Measurements from ENCODE around the gene DNAJC5. TPM values are rescaled to one million over a fixed set of nuclear protein-coding genes. Genes with fewer than 3 reads are reported as not detected.
A peak's percentile ranks its signal among the peaks of the same experiment; 100 is the strongest.

DNAJC5 gene
- total RNA-seq, 1 donor from 2014 or later = 44.2 TPM

DNA sequence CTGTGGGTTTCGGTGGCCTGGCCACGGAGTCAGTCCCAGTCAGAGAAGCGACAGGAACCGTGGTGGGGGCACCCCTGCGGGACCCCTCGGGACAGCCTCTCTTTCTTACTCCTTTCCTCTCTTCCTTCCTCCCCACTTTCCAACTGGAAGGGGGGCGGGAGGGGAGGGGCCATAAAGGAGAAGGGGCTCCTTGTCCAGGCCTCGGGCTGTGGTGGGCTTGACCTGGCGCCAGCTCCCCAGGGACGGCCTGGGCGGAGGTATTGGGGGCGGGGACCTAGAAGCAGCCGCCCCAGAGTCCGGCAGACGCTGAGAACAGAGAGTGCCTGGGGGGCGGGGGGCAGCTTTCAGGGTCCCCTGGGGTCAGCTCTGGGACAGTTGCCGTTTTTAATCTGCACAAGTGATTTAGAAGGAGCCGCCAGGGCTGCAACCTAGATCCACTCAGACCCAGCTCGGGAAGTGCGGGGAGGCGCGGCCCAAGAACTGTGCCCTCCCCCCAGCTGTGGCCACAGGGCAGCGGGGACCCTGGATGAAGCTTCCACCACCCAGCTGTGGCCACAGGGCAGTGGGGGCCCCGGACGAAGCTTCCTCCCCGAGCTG, 40.1 kb upstream of the DNAJC5 start:
- no peaks in the 10 kb centered on the region for H3K36me3 Mint-ChIP-seq (ENCODE audit: low read depth)
- H3K4me1 Mint-ChIP-seq (ENCODE audit: low read depth) = peaks cover 24% of the 10 kb centered on the region
- TF ChIP-seq, protein P1, sequence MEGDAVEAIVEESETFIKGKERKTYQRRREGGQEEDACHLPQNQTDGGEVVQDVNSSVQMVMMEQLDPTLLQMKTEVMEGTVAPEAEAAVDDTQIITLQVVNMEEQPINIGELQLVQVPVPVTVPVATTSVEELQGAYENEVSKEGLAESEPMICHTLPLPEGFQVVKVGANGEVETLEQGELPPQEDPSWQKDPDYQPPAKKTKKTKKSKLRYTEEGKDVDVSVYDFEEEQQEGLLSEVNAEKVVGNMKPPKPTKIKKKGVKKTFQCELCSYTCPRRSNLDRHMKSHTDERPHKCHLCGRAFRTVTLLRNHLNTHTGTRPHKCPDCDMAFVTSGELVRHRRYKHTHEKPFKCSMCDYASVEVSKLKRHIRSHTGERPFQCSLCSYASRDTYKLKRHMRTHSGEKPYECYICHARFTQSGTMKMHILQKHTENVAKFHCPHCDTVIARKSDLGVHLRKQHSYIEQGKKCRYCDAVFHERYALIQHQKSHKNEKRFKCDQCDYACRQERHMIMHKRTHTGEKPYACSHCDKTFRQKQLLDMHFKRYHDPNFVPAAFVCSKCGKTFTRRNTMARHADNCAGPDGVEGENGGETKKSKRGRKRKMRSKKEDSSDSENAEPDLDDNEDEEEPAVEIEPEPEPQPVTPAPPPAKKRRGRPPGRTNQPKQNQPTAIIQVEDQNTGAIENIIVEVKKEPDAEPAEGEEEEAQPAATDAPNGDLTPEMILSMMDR (IDR thresholded peaks at IDR 0.05) = no peak
- H3K9me3 Mint-ChIP-seq (ENCODE audit: low read depth) = no peaks in the 10 kb centered on the region
- peak overlapping the region; percentile 6 for H3K4me3 Mint-ChIP-seq (ENCODE audit: unreplicated experiment)
- H3K27me3 Mint-ChIP-seq (ENCODE audit: low read depth) = no peaks in the 10 kb centered on the region
- no peak for DNase-seq (ENCODE audit: low spot score)
- H3K27ac Mint-ChIP-seq (ENCODE audit: unreplicated experiment) = no peak overlapping the region

DNA sequence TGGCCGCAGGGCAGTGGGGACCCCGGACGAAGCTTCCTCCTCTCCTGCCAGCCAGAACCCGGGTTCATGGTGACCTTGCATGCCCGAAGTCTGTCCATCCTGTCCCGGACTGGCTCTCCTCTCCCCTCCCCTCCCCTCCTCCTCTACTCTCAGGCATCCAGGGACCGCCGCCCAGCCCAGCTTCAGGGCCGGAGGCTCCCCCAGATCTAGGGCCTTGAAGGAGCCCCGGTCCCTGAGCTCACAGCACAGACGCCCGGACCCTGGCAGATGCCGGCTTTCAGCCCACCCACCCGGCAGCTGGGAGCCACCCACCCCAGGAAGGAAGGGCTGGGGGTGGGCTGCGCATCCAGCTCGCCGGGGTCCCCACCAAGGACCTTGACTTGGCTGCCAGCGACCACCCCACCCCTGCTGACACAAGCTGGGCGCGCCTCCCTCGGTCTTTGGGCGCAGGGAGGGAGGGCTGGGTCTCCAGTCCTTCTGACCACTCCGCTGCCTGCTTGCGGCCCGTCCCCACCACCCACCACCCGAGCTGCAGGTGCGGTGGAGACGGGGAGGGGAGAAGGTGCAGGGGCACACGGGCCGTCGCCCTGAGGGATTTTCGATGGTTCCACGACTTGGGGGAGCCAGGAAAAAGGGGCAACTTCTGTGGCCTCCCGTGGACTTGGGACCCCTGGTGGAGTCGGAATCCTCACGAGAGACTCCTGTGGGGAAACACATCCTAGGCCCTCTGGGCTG, 39.4 kb upstream of the DNAJC5 start:
- H3K4me3 Mint-ChIP-seq (ENCODE audit: unreplicated experiment) = peak overlapping the region; percentile 6
- no peaks in the 10 kb centered on the region for H3K27me3 Mint-ChIP-seq (ENCODE audit: low read depth)
- H3K36me3 Mint-ChIP-seq (ENCODE audit: low read depth) = peaks cover under 1% of the 10 kb centered on the region

DNA sequence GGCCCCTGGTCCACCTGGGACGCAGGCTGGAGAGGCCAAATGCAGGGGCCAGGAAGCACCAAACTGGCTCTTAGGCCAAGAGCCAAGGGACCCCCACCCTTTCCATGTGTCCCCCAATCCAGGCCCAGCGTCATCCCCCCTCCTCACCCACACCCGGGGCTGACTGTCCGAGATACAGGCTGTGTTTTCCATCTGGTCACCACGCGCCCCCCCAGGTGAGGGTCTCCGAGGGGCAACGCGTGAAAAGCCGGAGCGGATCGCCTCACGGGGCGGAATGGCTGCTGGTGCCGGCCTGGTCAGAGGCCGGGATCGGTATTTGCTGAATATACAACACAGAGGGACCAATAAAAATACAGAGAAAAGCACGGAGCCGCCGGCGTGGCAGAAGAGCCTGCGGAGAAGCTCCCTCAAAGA, 38.8 kb upstream of the DNAJC5 start:
- TF ChIP-seq, protein P1 (IDR thresholded peaks at IDR 0.05) = no peak
- no peak overlapping the region for H3K4me3 Mint-ChIP-seq (ENCODE audit: unreplicated experiment)
- H3K27ac Mint-ChIP-seq (ENCODE audit: unreplicated experiment) = no peak overlapping the region
- H3K4me1 Mint-ChIP-seq (ENCODE audit: low read depth) = peaks cover 24% of the 10 kb centered on the region
- no peaks in the 10 kb centered on the region for H3K9me3 Mint-ChIP-seq (ENCODE audit: low read depth)
- H3K27me3 Mint-ChIP-seq (ENCODE audit: low read depth) = no peaks in the 10 kb centered on the region
- H3K36me3 Mint-ChIP-seq (ENCODE audit: low read depth) = peaks cover 2% of the 10 kb centered on the region
- DNase-seq (ENCODE audit: low spot score) = no peak

More for the DNA sequence above, 39.4 kb upstream of the DNAJC5 start:
- no peaks in the 10 kb centered on the region for H3K9me3 Mint-ChIP-seq (ENCODE audit: low read depth)
- peaks cover 24% of the 10 kb centered on the region for H3K4me1 Mint-ChIP-seq (ENCODE audit: low read depth)
- H3K27ac Mint-ChIP-seq (ENCODE audit: unreplicated experiment) = no peak overlapping the region
- DNase-seq (ENCODE audit: low spot score) = no peak
- TF ChIP-seq, protein P1 (IDR thresholded peaks at IDR 0.05) = no peak

DNA sequence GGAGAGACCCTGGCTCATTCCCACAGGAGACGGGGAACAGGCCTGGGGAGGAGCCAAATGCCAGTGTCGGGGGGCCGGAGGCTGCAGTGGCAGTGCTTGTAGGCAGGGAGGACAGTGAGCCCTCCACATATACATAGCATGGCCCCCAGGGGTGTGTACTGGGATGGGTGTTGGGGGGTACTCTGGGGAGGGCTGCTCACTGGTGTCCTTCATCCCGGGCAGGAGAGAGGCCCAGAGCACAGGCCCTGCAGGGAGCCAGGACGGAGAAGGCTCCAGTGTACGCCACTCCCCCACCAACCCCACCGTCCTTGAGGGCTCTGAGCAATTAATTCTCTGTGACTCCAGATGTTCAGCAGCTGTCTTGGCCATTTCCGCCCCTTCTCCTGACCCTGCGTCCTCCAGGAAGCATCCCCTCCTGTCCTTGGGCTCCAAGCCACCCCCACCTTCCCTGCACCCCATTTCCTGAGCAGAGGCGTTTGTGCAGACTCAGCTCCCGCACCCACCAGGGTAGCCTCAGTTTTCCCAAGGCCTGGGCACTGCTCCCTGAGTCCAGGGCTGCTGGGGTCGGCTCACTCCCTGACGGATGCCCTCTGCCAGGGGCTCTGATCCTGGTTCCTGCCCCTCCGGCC, 37.0 kb upstream of the DNAJC5 start:
- H3K9me3 Mint-ChIP-seq (ENCODE audit: low read depth) = no peaks in the 10 kb centered on the region

More for the DNA sequence above, 37.0 kb upstream of the DNAJC5 start:
- H3K36me3 Mint-ChIP-seq (ENCODE audit: low read depth) = peaks cover 2% of the 10 kb centered on the region
- H3K27me3 Mint-ChIP-seq (ENCODE audit: low read depth) = no peaks in the 10 kb centered on the region
- TF ChIP-seq, protein P1 (IDR thresholded peaks at IDR 0.05) = no peak
- DNase-seq (ENCODE audit: low spot score) = no peak
- peaks cover 21% of the 10 kb centered on the region for H3K4me1 Mint-ChIP-seq (ENCODE audit: low read depth)
- no peak overlapping the region for H3K4me3 Mint-ChIP-seq (ENCODE audit: unreplicated experiment)
- no peak overlapping the region for H3K27ac Mint-ChIP-seq (ENCODE audit: unreplicated experiment)
